Stimulated activated CD4-positive, alpha-beta T cell treated with anti-CD3 and anti-CD28 coated beads, Interleukin-15, amount 100 ng/mL, for 1 hour (primary cell): ENCODE measurements around the gene COL4A1.

ENCODE experiments used
- DNase-seq, 2 donors: peaks; one replicate each; pipeline ENCODE4 v3.0.0-alpha.2; 2020; ENCODE audit warnings: low read depth in 1 of 2, low spot score in 1 of 2

The COL4A1 gene

DNA sequence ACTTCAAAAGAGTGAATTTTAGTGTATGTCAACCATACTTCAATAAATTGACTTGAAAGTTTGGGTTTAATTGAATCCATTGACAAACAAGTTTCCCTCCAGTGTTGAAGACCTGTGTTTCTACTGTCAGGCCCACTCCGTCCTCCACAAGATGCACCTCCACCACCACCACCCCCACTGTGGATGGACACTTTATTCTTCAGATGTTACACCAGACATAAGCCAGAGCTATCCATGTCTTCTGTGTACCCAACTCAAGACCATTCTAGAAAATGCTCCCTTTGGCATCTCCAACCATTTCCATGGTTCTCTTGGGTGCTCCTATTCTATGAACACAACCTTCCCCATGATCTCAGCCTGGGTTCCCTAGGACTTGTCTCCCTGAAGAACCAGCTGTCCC, 207.0 kb downstream of the COL4A1 start:
- no peak for DNase-seq
